IPS DF 19.7 (cell line): ENCODE measurements around the gene OR10K1.
"Not testable (repeated sequence)": the region's sequence is repeated elsewhere in the genome, so short reads cannot be mapped to it uniquely, and the experiment has no call there.

Experiments used
- DNase-seq: peaks from one replicate; pipeline ENCODE4 v3.0.0-alpha.2; 2013; ENCODE audit warnings: low read depth, low spot score

Gene OR10K1

GRCh38 chr1:158461534-158461933 lies at the start of gene OR10K1:
Gene OR10K1, plus strand, starts transcription at chr1:158461834. Its CDS starts 3,728 bp downstream, at chr1:158465562.
- DNase-seq: no peak

GRCh38 chr1:158414651-158415345 lies 46.8 kb upstream of the OR10K1 start:
- no peak for DNase-seq

- DNase-seq: no peak
These were observed 44.0 kb upstream of the OR10K1 start for GRCh38 chr1:158417586-158417985.

GRCh38 chr1:158422212-158422611 lies 39.4 kb upstream of the OR10K1 start:
- peak; percentile 54 for DNase-seq

GRCh38 chr1:158425027-158425426 lies 36.6 kb upstream of the OR10K1 start:
- DNase-seq: no peak

GRCh38 chr1:158426137-158426536 lies 35.5 kb upstream of the OR10K1 start, which contains the start of gene OR10K2:
Gene OR10K2, minus strand, starts transcription at chr1:158426237. Its CDS starts 5,371 bp downstream, at chr1:158420866.
- DNase-seq: no peak

- not testable (repeated sequence) for DNase-seq
These were observed 31.5 kb upstream of the OR10K1 start for GRCh38 chr1:158430163-158430562.

GRCh38 chr1:158434741-158435140 lies 26.9 kb upstream of the OR10K1 start:
- DNase-seq: no peak

- no peak for DNase-seq
These were observed 16.3 kb upstream of the OR10K1 start for GRCh38 chr1:158445376-158445775.

- DNase-seq: no peak
These were observed 7.1 kb upstream of the OR10K1 start for GRCh38 chr1:158454537-158454936.

- no peak for DNase-seq
These were observed 4.4 kb upstream of the OR10K1 start for GRCh38 chr1:158457246-158457645.

GRCh38 chr1:158458263-158458662 lies 3.4 kb upstream of the OR10K1 start:
- DNase-seq: no peak

GRCh38 chr1:158471920-158472319 lies 10.3 kb downstream of the OR10K1 start, which contains the start of gene OR10R2:
Gene OR10R2, plus strand, starts transcription at chr1:158472220. Its CDS starts 106 bp downstream, at chr1:158472326.
- DNase-seq: no peak

- no peak for DNase-seq
These were observed 23.8 kb downstream of the OR10K1 start for GRCh38 chr1:158485455-158485854.

- DNase-seq: no peak
These were observed 29.7 kb downstream of the OR10K1 start for GRCh38 chr1:158491316-158491715.

GRCh38 chr1:158493054-158493453 lies 31.4 kb downstream of the OR10K1 start:
- no peak for DNase-seq

GRCh38 chr1:158494796-158495195 lies 33.2 kb downstream of the OR10K1 start:
- DNase-seq: no peak

- DNase-seq: no peak
These were observed 34.7 kb downstream of the OR10K1 start for GRCh38 chr1:158496374-158496773.

- DNase-seq: peak; percentile 28
These were observed 44.8 kb downstream of the OR10K1 start for GRCh38 chr1:158506369-158506987.

- no peak for DNase-seq
These were observed 45.9 kb downstream of the OR10K1 start for GRCh38 chr1:158507511-158507910.

GRCh38 chr1:158509471-158510156 lies 48.0 kb downstream of the OR10K1 start:
- no peak for DNase-seq

- DNase-seq: no peak
These were observed 55.3 kb downstream of the OR10K1 start for GRCh38 chr1:158516966-158517365.
